K562 (cell line): Measurements from ENCODE around the gene KRT75.

Source experiments
- BHLHE40 ChIP-seq: IDR thresholded peaks from 2 replicates; pipeline ENCODE4 v1.6.1; 2011; ENCODE audit warnings: low read length, improper control_type of control experiment
- CTCF ChIP-seq, 3 experiments: IDR thresholded peaks in 2 of 3; conservative IDR thresholded peaks in 1 of 3; 2 replicates each; pipeline ENCODE4 v1.5.1; 2011 to 2012; ENCODE audit warnings: low read length in 3 of 3, mild to moderate bottlenecking in 3 of 3, control low read depth in 2 of 3, improper control_type of control experiment in 1 of 3, inconsistent platforms in 1 of 3, low read depth in 1 of 3, mixed read lengths in 1 of 3, moderate library complexity in 1 of 3; ENCODE audit not compliant: insufficient read depth in 2 of 3
- ETV6 ChIP-seq, 3 experiments: fragments of 150-350 bp in 1 of 3; sonication (generic) in 1 of 3; formaldehyde crosslinking in 1 of 3; IDR thresholded peaks; 2 replicates each; pipeline versions ENCODE4 v1.6.1 to v1.8.0; 2014 to 2022; ENCODE audit warnings: borderline replicate concordance in 2 of 3, low read depth in 2 of 3, antibody characterized with exemption in 1 of 3, low read length in 1 of 3, mild to moderate bottlenecking in 1 of 3, missing genetic modification reagents in 1 of 3
- NFIC ChIP-seq: fragments of 450-650 bp; IDR thresholded peaks from 2 replicates; pipeline ENCODE4 v1.6.1; 2017; ENCODE audit warnings: mild to moderate bottlenecking, inconsistent platforms
- ZFX ChIP-seq: sonication (generic); formaldehyde crosslinking; IDR thresholded peaks from 2 replicates; pipeline ENCODE4 v1.8.0; 2022; ENCODE audit warnings: mild to moderate bottlenecking, missing genetic modification reagents, moderate library complexity

- TF ChIP-seq ZFX (CRISPR knock-in tag): no peak
- TF ChIP-seq NFIC: no peak
- no peak for TF ChIP-seq CTCF (IDR thresholded peaks at IDR 0.05 in 2 of 3, conservative IDR thresholded peaks at IDR 0.05 in 1 of 3; ENCODE audit: insufficient read depth in 2 of 3, low read depth in 1 of 3, low read length in 3 of 3)
- TF ChIP-seq BHLHE40: no peak
- TF ChIP-seq ETV6 (IDR thresholded peaks at IDR 0.05; ENCODE audit: borderline replicate concordance in 1 of 2, low read depth in 2 of 2, low read length in 1 of 2): no peak
- no peak for TF ChIP-seq ETV6 (CRISPR knock-in tag; IDR thresholded peaks at IDR 0.05; ENCODE audit: borderline replicate concordance)
Measured at GRCh38 chr12:52416795-52417194, 17.4 kb downstream of the KRT75 start.
